Measurements from ENCODE around the gene TEN1. TPM values are rescaled to one million over a fixed set of nuclear protein-coding genes. Genes with fewer than 3 reads are reported as not detected.

TEN1 gene
- total and polyA plus RNA-seq, 2 of the 13 experiments (the other 11 are each of a cell fraction or from before 2014, with no cell fraction given), result 18.0 to 21.3 TPM

DNA sequence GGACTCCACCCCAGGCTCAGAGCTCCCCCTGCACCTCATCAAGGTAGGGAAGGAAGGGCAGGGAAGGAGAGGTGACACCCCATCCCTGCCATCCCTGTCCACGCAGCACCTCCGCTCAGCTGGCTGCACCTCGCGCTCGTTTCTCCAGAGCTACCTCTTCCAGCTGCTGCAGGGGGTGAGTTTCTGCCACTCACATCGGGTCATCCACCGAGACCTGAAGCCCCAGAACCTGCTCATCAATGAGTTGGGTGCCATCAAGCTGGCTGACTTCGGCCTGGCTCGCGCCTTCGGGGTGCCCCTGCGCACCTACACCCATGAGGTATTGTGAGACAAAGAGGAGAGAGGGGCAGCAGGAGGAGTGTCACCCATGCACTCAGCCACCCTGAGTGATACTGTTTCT lies 23.1 kb downstream of the TEN1 start (continued):
- TF ChIP-seq YY1 (IDR thresholded peaks at IDR 0.05; ENCODE audit: insufficient read depth, insufficient replicate concordance, low read depth, low read length) (no peak), TCF7L2 (IDR thresholded peaks at IDR 0.05; ENCODE audit: low read depth, low read length) (no peak), RBAK (CRISPR knock-in tag; IDR thresholded peaks at IDR 0.05) (no peak), ZSCAN12 (CRISPR knock-in tag; IDR thresholded peaks at IDR 0.05) (no peak), ELF3 (CRISPR knock-in tag; IDR thresholded peaks at IDR 0.05) (no peak), RNF2 (conservative IDR thresholded peaks at IDR 0.05; ENCODE audit: low read depth) (no peak), ZNF10 (CRISPR knock-in tag; IDR thresholded peaks at IDR 0.05; ENCODE audit: borderline replicate concordance, low read depth) (no peak), BORCS8-MEF2B (CRISPR knock-in tag; IDR thresholded peaks at IDR 0.05) (0 out of 2 replicates have a peak, but pooled peaks have one; percentile 30), NR2C2 (CRISPR knock-in tag; IDR thresholded peaks at IDR 0.05; ENCODE audit: borderline replicate concordance) (no peak), ZNF251 (CRISPR knock-in tag; IDR thresholded peaks at IDR 0.05) (no peak), RBFOX2 (IDR thresholded peaks at IDR 0.05; ENCODE audit: low read depth, low read length) (no peak), ZNF605 (CRISPR knock-in tag; IDR thresholded peaks at IDR 0.05) (no peak), KDM3A (CRISPR knock-in tag; IDR thresholded peaks at IDR 0.05; ENCODE audit: low read depth) (no peak), ZNF335 (CRISPR knock-in tag; IDR thresholded peaks at IDR 0.05) (no peak), ZBTB38 (CRISPR knock-in tag; IDR thresholded peaks at IDR 0.05) (peak; percentile 26; the same call in 1 of the 2 replicates), ZNF274 (CRISPR knock-in tag; IDR thresholded peaks at IDR 0.05) (0 out of 2 replicates have a peak, but pooled peaks have one; percentile 16), POLR2A (IDR thresholded peaks at IDR 0.05; ENCODE audit: insufficient read depth in 1 of 2, low read depth in 2 of 2, low read length in 2 of 2) (no peak), PCBP2 (optimal IDR thresholded peaks at IDR 0.05; ENCODE audit: low read depth, low read length, poor library complexity, severe bottlenecking) (no peak), SMARCE1 (IDR thresholded peaks at IDR 0.05; ENCODE audit: borderline replicate concordance) (no peak), MTA1 (CRISPR knock-in tag; IDR thresholded peaks at IDR 0.05; ENCODE audit: borderline replicate concordance) (0 out of 2 replicates have a peak, but pooled peaks have one; percentile 40), TEAD3 (CRISPR knock-in tag; optimal IDR thresholded peaks at IDR 0.05; ENCODE audit: borderline replicate concordance) (no peak), ZNF792 (CRISPR knock-in tag; IDR thresholded peaks at IDR 0.05) (no peak)
- TF ChIP-seq, protein P1, sequence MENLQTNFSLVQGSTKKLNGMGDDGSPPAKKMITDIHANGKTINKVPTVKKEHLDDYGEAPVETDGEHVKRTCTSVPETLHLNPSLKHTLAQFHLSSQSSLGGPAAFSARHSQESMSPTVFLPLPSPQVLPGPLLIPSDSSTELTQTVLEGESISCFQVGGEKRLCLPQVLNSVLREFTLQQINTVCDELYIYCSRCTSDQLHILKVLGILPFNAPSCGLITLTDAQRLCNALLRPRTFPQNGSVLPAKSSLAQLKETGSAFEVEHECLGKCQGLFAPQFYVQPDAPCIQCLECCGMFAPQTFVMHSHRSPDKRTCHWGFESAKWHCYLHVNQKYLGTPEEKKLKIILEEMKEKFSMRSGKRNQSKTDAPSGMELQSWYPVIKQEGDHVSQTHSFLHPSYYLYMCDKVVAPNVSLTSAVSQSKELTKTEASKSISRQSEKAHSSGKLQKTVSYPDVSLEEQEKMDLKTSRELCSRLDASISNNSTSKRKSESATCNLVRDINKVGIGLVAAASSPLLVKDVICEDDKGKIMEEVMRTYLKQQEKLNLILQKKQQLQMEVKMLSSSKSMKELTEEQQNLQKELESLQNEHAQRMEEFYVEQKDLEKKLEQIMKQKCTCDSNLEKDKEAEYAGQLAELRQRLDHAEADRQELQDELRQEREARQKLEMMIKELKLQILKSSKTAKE (CRISPR knock-in tag; IDR thresholded peaks at IDR 0.05; ENCODE audit: borderline replicate concordance), result no peak

Data from HepG2 (cell line).